D721Med (cell line): ENCODE data around the gene ZNF610.
A peak's percentile ranks its signal among the peaks of the same experiment; 100 is the strongest.

Experiments used
- DNase-seq: peaks from one replicate; pipeline ENCODE4 v3.0.0; 2011; ENCODE audit warnings: low spot score; ENCODE audit not compliant: insufficient read length
- FAIRE-seq: peaks from 2 replicates; lab custom pipeline; 2011; peaks lifted over from hg19 to GRCh38; lab: Jason Lieb, UNC
- TF ChIP-seq, protein P1 (sequence below): IDR thresholded peaks from 2 replicates; pipeline ENCODE4 v1.5.1; 2012; ENCODE audit warnings: mild to moderate bottlenecking, control low read depth; ENCODE audit not compliant: insufficient read depth; ENCODE audit errors: missing control alignments

ZNF610 gene

DNA sequence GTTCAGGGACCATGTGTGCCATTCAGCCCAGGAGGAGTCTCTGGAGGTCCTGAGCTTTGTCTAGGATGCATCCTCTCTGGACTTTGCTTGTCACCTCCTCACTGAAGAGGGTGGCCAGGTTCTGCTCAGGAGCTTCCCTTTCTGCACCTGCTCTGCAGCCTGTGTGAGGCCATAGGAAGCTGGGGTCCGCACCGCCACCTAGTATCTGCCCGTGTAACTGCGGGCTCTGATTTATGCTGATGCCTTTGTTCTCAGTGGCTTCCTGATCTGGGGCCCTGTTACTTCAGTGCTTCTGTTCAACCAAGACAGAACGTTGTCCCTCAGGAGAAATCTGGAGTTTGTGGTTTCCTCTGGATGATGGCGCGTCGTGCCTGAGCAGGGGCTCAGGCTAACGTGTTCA lies 15.5 kb downstream of the ZNF610 start:
- FAIRE-seq (no peak), DNase-seq (no peak)
- TF ChIP-seq, protein P1, sequence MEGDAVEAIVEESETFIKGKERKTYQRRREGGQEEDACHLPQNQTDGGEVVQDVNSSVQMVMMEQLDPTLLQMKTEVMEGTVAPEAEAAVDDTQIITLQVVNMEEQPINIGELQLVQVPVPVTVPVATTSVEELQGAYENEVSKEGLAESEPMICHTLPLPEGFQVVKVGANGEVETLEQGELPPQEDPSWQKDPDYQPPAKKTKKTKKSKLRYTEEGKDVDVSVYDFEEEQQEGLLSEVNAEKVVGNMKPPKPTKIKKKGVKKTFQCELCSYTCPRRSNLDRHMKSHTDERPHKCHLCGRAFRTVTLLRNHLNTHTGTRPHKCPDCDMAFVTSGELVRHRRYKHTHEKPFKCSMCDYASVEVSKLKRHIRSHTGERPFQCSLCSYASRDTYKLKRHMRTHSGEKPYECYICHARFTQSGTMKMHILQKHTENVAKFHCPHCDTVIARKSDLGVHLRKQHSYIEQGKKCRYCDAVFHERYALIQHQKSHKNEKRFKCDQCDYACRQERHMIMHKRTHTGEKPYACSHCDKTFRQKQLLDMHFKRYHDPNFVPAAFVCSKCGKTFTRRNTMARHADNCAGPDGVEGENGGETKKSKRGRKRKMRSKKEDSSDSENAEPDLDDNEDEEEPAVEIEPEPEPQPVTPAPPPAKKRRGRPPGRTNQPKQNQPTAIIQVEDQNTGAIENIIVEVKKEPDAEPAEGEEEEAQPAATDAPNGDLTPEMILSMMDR, result peak; percentile 25

DNA sequence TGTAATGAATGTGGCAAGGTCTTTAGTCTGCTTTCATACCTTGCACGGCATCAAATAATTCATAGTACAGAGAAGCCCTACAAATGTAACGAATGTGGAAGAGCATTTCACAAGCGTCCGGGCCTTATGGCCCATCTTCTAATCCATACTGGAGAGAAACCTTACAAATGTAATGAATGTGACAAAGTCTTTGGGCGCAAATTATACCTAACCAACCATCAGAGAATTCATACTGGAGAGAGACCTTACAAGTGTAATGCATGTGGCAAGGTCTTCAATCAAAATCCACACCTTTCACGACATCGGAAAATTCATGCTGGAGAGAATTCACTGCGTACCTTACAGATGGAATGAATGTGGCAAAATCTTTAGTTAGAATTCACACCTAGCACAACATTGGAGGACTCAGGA lies 30.4 kb downstream of the ZNF610 start:
- TF ChIP-seq, protein P1, result no peak
- DNase-seq (no peak), FAIRE-seq (no peak)

DNA sequence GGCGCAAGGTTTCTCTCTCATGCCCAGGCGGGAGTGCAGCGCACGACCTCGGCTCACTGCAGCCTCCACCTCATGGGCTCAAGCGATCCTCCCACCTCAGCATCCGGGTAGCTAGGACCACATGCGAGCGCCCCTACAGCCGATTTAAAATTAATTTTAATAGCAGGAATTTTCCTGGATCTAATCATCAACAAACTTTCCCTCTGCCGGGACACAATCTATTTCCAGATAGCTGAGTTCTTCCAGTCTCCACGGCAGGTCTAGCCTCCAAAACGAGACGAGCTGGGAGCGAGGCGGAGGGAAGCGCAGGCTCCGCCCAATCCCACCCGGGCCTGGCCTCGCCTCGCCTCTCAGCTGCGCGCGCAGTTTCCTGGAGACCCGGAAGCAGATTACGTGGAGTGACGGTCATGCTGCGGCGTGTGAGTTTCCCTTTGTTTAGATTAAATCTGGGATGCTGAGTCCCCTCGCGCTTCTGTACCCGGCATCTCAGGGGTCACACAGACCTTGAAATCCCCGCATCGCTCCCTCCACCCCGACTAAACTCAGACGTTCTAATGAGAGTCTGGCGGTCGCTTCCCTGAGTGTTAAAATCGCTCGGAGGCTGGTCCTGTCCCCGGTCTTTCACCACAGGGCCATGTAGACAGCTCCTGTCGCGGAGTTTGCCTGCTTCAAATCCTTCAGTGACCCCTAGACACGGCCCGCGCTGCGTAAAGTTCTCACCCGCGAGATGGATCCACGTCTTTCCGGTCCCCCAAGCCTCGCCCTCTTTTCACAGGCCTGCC lies 33.7 kb downstream of the ZNF610 start, which contains the start of gene ZNF880:
Gene ZNF880, plus strand, starts transcription at position 365 of the 782 bp plus-strand sequence. Its CDS starts 43 bp downstream, at position 408.
- FAIRE-seq, result no peak

DNA sequence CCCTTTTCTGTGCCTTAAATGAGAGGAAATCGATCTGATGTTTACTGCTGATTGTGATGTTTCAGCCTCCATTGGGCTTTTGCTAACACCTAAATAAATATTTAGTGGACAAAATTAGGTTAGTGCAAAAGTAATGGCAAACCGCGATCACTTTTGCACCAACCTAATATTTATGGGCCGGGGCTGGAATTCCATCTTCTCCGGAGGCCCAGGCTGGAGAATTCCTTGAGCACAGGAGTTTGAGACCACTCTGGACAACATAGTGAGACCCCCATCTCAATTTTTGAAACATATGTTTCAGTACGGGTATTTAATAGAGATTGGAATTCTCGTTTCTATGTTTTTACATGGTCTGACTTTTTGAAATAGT lies 34.3 kb downstream of the ZNF610 start:
- TF ChIP-seq, protein P1, result no peak
- FAIRE-seq (no peak), DNase-seq (no peak)

More for the DNA sequence above, 33.7 kb downstream of the ZNF610 start, which contains the start of gene ZNF880:
- TF ChIP-seq, protein P1, result no peak
- DNase-seq, result peak; percentile 41

DNA sequence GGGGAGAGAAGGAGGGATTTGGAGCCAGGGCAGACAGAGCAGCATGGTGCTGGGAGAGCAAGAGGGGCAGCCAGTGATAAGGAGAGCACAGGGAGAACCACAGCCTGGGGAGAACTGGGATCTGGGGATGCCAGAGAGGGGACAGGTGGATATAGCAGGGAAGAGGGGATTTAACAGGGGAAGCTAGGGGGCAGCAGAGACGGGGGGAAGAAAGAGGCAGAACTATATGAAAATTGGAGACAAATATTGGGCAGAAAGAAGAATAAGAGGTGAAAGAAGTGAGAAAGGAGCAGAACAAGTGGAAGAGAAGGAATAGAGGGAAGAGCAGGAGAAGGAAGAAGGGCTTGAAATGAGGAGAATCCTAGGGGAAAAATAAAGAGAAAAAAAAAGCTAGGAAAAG lies 55.1 kb downstream of the ZNF610 start:
- TF ChIP-seq, protein P1, result peak; percentile 23
- DNase-seq (no peak), FAIRE-seq (no peak)

DNA sequence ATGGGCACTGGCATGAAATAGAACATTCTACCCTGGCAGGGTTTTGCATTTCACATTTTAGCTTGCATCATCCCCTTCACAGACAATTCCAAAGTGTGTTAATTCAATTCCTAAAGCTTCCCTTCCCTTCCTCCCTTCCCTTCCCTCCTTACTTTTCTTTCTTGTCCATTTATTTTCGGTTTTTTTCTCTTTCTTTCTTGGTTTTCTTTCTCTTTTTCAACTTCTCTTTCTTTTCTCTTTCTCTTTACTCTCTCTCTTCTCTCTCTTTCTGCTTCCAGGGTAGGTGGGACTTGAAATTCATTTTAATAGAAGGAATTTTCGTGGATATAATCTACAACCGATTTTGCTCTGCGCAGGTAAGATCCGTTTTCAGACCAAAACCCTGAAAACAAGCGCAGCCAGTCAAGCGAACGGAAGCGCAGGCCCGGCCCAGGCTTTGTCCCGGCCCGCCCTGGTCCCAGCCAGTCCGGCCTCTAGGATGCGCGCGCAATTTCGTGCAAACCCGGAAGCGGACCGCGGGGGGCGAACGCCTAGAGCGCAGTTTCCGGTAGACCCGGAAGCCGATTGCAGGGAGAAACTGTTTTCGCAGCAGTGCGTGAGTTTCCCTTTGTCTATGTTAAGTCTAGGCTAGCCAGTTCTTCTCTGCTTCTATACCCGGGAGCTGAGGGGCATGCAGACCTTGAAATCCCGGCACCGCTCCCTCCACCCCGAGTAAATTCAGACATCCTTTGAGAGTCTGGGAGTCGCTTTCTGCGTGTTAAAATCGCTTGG lies 61.5 kb downstream of the ZNF610 start, which contains the start of gene ZNF528:
Gene ZNF528, plus strand, starts transcription at position 540 of the 771 bp plus-strand sequence. CDS start 4,165 bp downstream, outside the sequence.
- DNase-seq (peak; percentile 78), FAIRE-seq (no peak)
- TF ChIP-seq, protein P1, result no peak
